Large intestine (tissue), 3 donors: ENCODE measurements around the gene UTS2B. TPM values are rescaled to one million over a fixed set of nuclear protein-coding genes. Genes with fewer than 3 reads are reported as not detected.

ENCODE experiments used
- DNase-seq, 2 donors: peaks; one replicate each; pipeline versions ENCODE4 v3.0.0 to v3.0.0-alpha.2; 2013
- H3K27ac ChIP-seq: one replicate; pipeline ENCODE4 v1.5.1; 2013; ENCODE audit warnings: low read length
- H3K27me3 ChIP-seq: 2 replicates; pipeline ENCODE4 v1.6.1; 2013; ENCODE audit warnings: low read length; ENCODE audit not compliant: control insufficient read depth, insufficient read depth
- H3K36me3 ChIP-seq: 2 replicates; pipeline ENCODE4 v1.6.1; 2013; ENCODE audit warnings: low read length; ENCODE audit not compliant: control insufficient read depth, insufficient read depth
- H3K4me1 ChIP-seq: one replicate; pipeline ENCODE4 v1.6.1; 2013; ENCODE audit warnings: low read length; ENCODE audit not compliant: control insufficient read depth, insufficient read depth
- H3K4me3 ChIP-seq: one replicate; pipeline ENCODE4 v1.5.1; 2013; ENCODE audit warnings: low read length
- H3K9me3 ChIP-seq: one replicate; pipeline ENCODE4 v1.6.1; 2013; ENCODE audit warnings: mild to moderate bottlenecking, low read depth, low read length, moderate library complexity; ENCODE audit not compliant: control insufficient read depth
- WGBS: methylation state at CpG from one replicate; pipeline ENCODE4 v1.1.5; 2013; ENCODE audit warnings: low lambda C conversion rate; ENCODE audit not compliant: insufficient coverage; 5-methylcytosine and 5-hydroxymethylcytosine counted together
- polyA plus RNA-seq: library from polyadenylated mRNA; unstranded; fragments of 120-200 nt; gene quantifications from one replicate; pipeline ENCODE4 v1.2.1, GENCODE V29; 2013

Gene UTS2B
- polyA plus RNA-seq, 1 donor = 0.24 TPM

DNA sequence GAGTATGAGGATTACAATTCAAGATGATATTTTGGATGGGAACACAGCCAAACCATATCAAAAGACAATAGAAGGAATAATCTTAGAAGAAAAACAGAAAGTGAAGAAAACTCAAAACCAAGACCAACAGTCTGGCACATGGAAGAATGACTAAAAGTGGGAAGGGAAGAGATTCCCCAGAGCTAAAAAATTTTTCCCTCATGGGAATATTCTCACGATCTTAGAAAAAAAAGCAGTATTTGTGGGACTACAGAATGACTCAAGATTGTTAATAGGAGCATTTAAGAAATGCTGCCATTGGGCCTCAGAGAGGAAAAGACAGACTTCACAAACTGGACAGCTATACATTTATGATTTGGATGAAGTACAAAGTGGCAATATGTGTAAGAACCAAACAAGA lies 113.0 kb downstream of the UTS2B start:
- Histone ChIP-seq H3K9me3 (no peaks in the 10 kb centered on the region), H3K36me3 (no peaks in the 10 kb centered on the region), H3K4me1 (no peaks in the 10 kb centered on the region), H3K27ac (no peak overlapping the region), H3K27me3 (no peaks in the 10 kb centered on the region), H3K4me3 (no peak overlapping the region)
- no peak for DNase-seq
- WGBS = 100% methylated on average over 1 of the region's 1 CpG

Other genes with a start within 250 kb of the UTS2B start
- 0.12 TPM for gene OSTN, start 131.3 kb downstream of the UTS2B start, polyA plus RNA-seq
- 82.1 TPM for gene CCDC50, start 1.1 kb downstream of the UTS2B start, polyA plus RNA-seq
- gene PYDC2, start 130.6 kb upstream of the UTS2B start, polyA plus RNA-seq = not detected